Endometrial microvascular endothelial cells (primary cell): ENCODE data around the gene DNER. TPM values are rescaled to one million over a fixed set of nuclear protein-coding genes. Genes with fewer than 3 reads are reported as not detected.
"Not testable (repeated sequence)": the region's sequence is repeated elsewhere in the genome, so short reads cannot be mapped to it uniquely, and the experiment has no call there.

Experiments used
- in situ Hi-C: cut with HindIII; loops from 2 replicates; pipeline ENCODE4 v1.10.0; 2017; ENCODE audit warnings: low sequenced_read_pairs, low pct_unique_long_range_greater_than_20kb; ENCODE audit errors: inconsistent ontology term
- total RNA-seq: library from RNA; depleted of rRNA; stranded (reverse); fragments of >200 nt; gene quantifications from one replicate; pipeline ENCODE4 v1.2.3, GENCODE V29; 2015; ENCODE audit errors: inconsistent ontology term

Gene DNER
- total RNA-seq, 1 donor from 2014 or later, result 3.2 TPM

- in situ Hi-C loops, result not testable (repeated sequence)
Observed at GRCh38 chr2:229723192-229723591, 8.8 kb upstream of the DNER start.

GRCh38 chr2:229719926-229720647 is 5.7 kb upstream of the DNER start:
- in situ Hi-C loops, result no loop called here

GRCh38 chr2:229718057-229718456 is 3.7 kb upstream of the DNER start:
- in situ Hi-C loops, result no loop called here

GRCh38 chr2:229715895-229716507 is 1.6 kb upstream of the DNER start:
- in situ Hi-C loops, result no loop called here

GRCh38 chr2:229714736-229715541 is 584 bp upstream of the DNER start:
- in situ Hi-C loops, result no loop called here

- in situ Hi-C loops, result no loop called here
Observed at GRCh38 chr2:229713371-229714079, 830 bp downstream of the DNER start.

- in situ Hi-C loops, result no loop called here
Observed at GRCh38 chr2:229712136-229712535, 2.2 kb downstream of the DNER start.

- in situ Hi-C loops, result no loop called here
Observed at GRCh38 chr2:229708335-229708734, 6.0 kb downstream of the DNER start.

- in situ Hi-C loops, result no loop called here
Observed at GRCh38 chr2:229703909-229704630, 10.3 kb downstream of the DNER start.

GRCh38 chr2:229701716-229702115 is 12.6 kb downstream of the DNER start:
- in situ Hi-C loops, result no loop called here

GRCh38 chr2:229701062-229701461 is 13.3 kb downstream of the DNER start:
- in situ Hi-C loops, result no loop called here

- in situ Hi-C loops, result no loop called here
Observed at GRCh38 chr2:229695961-229696360, 18.4 kb downstream of the DNER start.

GRCh38 chr2:229693845-229694244 is 20.5 kb downstream of the DNER start:
- in situ Hi-C loops, result not testable (repeated sequence)

GRCh38 chr2:229691631-229692030 is 22.7 kb downstream of the DNER start:
- in situ Hi-C loops, result no loop called here

GRCh38 chr2:229689307-229689839 is 25.0 kb downstream of the DNER start:
- in situ Hi-C loops, result no loop called here

GRCh38 chr2:229688141-229688540 is 26.2 kb downstream of the DNER start:
- in situ Hi-C loops, result no loop called here

GRCh38 chr2:229686122-229686919 is 28.0 kb downstream of the DNER start:
- in situ Hi-C loops, result no loop called here
